Neural progenitor cell (in vitro differentiated cells): ENCODE measurements around the gene SLC15A3. TPM values are rescaled to one million over a fixed set of nuclear protein-coding genes. Genes with fewer than 3 reads are reported as not detected.
A peak's percentile ranks its signal among the peaks of the same experiment; 100 is the strongest.

Experiments used
- DNase-seq: peaks from one replicate; pipeline ENCODE4 v3.0.0-alpha.2; 2016; ENCODE audit warnings: low spot score
- H2AFZ ChIP-seq: fragments of 200-600 bp; sonication (generic); replicated peaks from 2 replicates; pipeline ENCODE4 v1.6.1; 2016; ENCODE audit warnings: antibody characterized with exemption
- H3F3A ChIP-seq: fragments of 200-600 bp; sonication (generic); 2 replicates; pipeline ENCODE4 v1.6.1; 2016; ENCODE audit warnings: antibody characterized with exemption, low read depth
- H3K27ac ChIP-seq: fragments of 200-600 bp; sonication (generic); 2 replicates; pipeline ENCODE4 v1.5.1; 2016; ENCODE audit warnings: mild to moderate bottlenecking
- H3K27me3 ChIP-seq: fragments of 200-600 bp; sonication (generic); 2 replicates; pipeline ENCODE4 v1.6.1; 2016; ENCODE audit warnings: mild to moderate bottlenecking, moderate library complexity
- H3K36me3 ChIP-seq: fragments of 200-600 bp; sonication (generic); 2 replicates; pipeline ENCODE4 v1.5.1; 2016
- H3K4me1 ChIP-seq: fragments of 200-600 bp; sonication (generic); 2 replicates; pipeline ENCODE4 v1.6.1; 2016; ENCODE audit warnings: mixed run types
- H3K4me2 ChIP-seq: fragments of 200-600 bp; sonication (generic); 2 replicates; pipeline ENCODE4 v1.6.1; 2016
- H3K4me3 ChIP-seq: fragments of 200-600 bp; sonication (generic); 2 replicates; pipeline ENCODE4 v1.5.1; 2016
- H3K79me2 ChIP-seq: fragments of 200-600 bp; sonication (generic); 2 replicates; pipeline ENCODE4 v1.6.1; 2016; ENCODE audit warnings: low read depth
- H3K9ac ChIP-seq: fragments of 200-600 bp; sonication (generic); 2 replicates; pipeline ENCODE4 v1.6.1; 2016
- H3K9me3 ChIP-seq: fragments of 200-600 bp; sonication (generic); 2 replicates; pipeline ENCODE4 v1.5.1; 2016; ENCODE audit warnings: low read depth
- H4K20me1 ChIP-seq: fragments of 200-600 bp; sonication (generic); 2 replicates; pipeline ENCODE4 v1.6.1; 2016; ENCODE audit warnings: low read depth
- H3K27ac Mint-ChIP-seq: 3 replicates; pipeline ENCODE4 v1.8.0; 2021; ENCODE audit warnings: mixed read lengths
- H3K27me3 Mint-ChIP-seq: 2 replicates; pipeline ENCODE4 v1.8.0; 2022; ENCODE audit warnings: low read depth, mild to moderate bottlenecking, inconsistent platforms, moderate library complexity, mixed read lengths; ENCODE audit not compliant: insufficient read depth
- H3K36me3 Mint-ChIP-seq: 3 replicates; pipeline ENCODE4 v1.8.0; 2021; ENCODE audit warnings: mixed read lengths
- H3K4me1 Mint-ChIP-seq: 3 replicates; pipeline ENCODE4 v1.8.0; 2021; ENCODE audit warnings: mixed read lengths
- H3K4me3 Mint-ChIP-seq: 3 replicates; pipeline ENCODE4 v1.8.0; 2021; ENCODE audit warnings: mild to moderate bottlenecking, moderate library complexity, mixed read lengths
- H3K9me3 Mint-ChIP-seq: 3 replicates; pipeline ENCODE4 v1.8.0; 2020; ENCODE audit warnings: mixed read lengths
- CTCF ChIP-seq: fragments of 200-600 bp; sonication (generic); IDR thresholded peaks from 2 replicates; pipeline ENCODE4 v1.5.1; 2017; ENCODE audit warnings: antibody characterized with exemption, mild to moderate bottlenecking
- EZH2 ChIP-seq: fragments of 200-600 bp; sonication (generic); IDR thresholded peaks from 2 replicates; pipeline ENCODE4 v1.6.1; 2017; ENCODE audit warnings: antibody characterized with exemption, mild to moderate bottlenecking, moderate library complexity
- EZH2phosphoT487 ChIP-seq: fragments of 200-600 bp; sonication (generic); IDR thresholded peaks from 2 replicates; pipeline ENCODE4 v1.6.1; 2017; ENCODE audit warnings: antibody characterized with exemption
- total RNA-seq: library from RNA; depleted of rRNA; stranded (reverse); fragments of >200 nt; gene quantifications from 2 replicates; pipeline ENCODE4 v1.2.3, GENCODE V29; 2015; ENCODE audit warnings: low replicate concordance

The SLC15A3 gene
- total RNA-seq, 1 donor from 2014 or later, result 1.4 TPM

GRCh38 chr11:60947700-60948099, 4.3 kb downstream of the SLC15A3 start:
- H4K20me1 ChIP-seq, result no peaks in the 10 kb centered on the region
- no peak overlapping the region for H2AFZ ChIP-seq
- Mint-ChIP-seq H3K27ac (no peak overlapping the region), H3K36me3 (no peaks in the 10 kb centered on the region), H3K9me3 (no peaks in the 10 kb centered on the region), H3K4me1 (peaks cover 37% of the 10 kb centered on the region), H3K27me3 (peaks cover 25% of the 10 kb centered on the region), H3K4me3 (no peak overlapping the region)
- TF ChIP-seq EZH2phosphoT487, result no peak
- TF ChIP-seq EZH2, result no peak
- no peak for TF ChIP-seq CTCF
- no peak overlapping the region for H3K4me3 ChIP-seq
- no peaks in the 10 kb centered on the region for H3K79me2 ChIP-seq
- DNase-seq, result no peak
- no peak overlapping the region for H3K27ac ChIP-seq
- H3K4me1 ChIP-seq, result peaks cover 22% of the 10 kb centered on the region
- H3K9me3 ChIP-seq, result no peaks in the 10 kb centered on the region
- H3K36me3 ChIP-seq, result no peaks in the 10 kb centered on the region
- no peak overlapping the region for H3K9ac ChIP-seq
- H3K4me2 ChIP-seq, result peak overlapping the region; percentile 22
- H3F3A ChIP-seq, result peaks cover 16% of the 10 kb centered on the region
- H3K27me3 ChIP-seq, result peaks cover 42% of the 10 kb centered on the region

DNA sequence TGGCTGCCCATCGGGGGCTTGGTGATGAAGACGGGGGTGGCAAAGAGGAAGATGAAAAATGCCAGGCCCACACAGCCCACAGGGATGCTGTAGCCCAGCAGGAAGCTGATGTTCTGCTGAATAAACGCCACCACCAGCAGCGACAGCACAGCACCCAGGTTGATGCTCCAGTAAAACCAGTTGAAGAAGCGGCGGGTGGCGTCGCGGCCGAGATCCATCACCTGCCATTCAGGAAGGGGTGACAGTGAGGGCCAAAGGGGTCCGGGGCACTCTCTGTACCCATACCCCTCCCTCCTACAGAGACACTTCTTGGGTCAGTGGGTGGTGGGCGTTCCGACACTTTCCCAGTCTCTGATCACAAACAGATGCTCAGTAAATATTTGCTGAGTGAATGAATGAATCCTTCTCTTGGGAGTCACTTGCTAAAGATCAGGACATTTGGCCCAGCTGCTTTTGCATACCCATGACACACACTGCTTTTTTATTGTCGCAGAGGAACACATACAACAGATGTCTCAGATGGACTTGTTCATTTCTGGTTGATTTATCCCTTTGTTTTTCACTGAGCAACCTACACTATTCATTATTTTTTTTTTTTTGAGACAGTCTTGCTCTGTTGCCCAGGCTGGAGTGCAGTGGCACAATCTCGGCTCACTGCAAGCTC, 5.2 kb downstream of the SLC15A3 start:
- H3K27me3 Mint-ChIP-seq, result peaks cover 20% of the 10 kb centered on the region
- no peak for DNase-seq

DNA sequence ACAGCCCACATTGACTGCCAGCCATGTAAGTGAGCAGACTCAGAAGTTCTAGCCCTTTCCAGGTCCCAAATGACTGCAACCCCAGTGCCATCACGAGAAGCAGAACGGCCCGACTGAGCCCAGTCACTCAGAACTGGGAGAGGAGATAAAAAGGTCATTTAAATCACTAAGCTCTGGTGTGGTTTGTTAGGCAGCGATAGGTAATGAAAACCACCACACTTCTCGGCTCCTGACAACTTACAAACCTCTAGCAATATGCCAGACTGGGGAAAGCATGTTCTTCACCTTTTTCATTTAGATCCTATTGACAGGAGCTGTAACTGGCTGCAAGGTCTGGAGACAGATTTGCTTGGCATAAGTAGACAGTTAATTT, 6.7 kb downstream of the SLC15A3 start:
- Mint-ChIP-seq H3K36me3 (no peaks in the 10 kb centered on the region), H3K4me1 (peaks cover 28% of the 10 kb centered on the region), H3K27ac (no peak overlapping the region), H3K27me3 (peaks cover 13% of the 10 kb centered on the region), H3K4me3 (no peak overlapping the region), H3K9me3 (no peaks in the 10 kb centered on the region)
- H3F3A ChIP-seq, result peaks cover 5% of the 10 kb centered on the region
- no peak overlapping the region for H2AFZ ChIP-seq
- TF ChIP-seq CTCF (no peak), EZH2 (no peak), EZH2phosphoT487 (no peak)
- H3K9me3 ChIP-seq, result no peaks in the 10 kb centered on the region
- no peak for DNase-seq
- H3K4me1 ChIP-seq, result peaks cover 13% of the 10 kb centered on the region
- H3K9ac ChIP-seq, result no peak overlapping the region
- no peak overlapping the region for H3K27ac ChIP-seq
- H3K79me2 ChIP-seq, result no peaks in the 10 kb centered on the region
- no peaks in the 10 kb centered on the region for H4K20me1 ChIP-seq
- H3K27me3 ChIP-seq, result peaks cover 17% of the 10 kb centered on the region
- H3K36me3 ChIP-seq, result no peaks in the 10 kb centered on the region
- no peak overlapping the region for H3K4me2 ChIP-seq
- no peak overlapping the region for H3K4me3 ChIP-seq

More for the DNA sequence above, 5.2 kb downstream of the SLC15A3 start:
- H3K4me1 ChIP-seq, result peaks cover 14% of the 10 kb centered on the region
- no peak overlapping the region for H3K27ac ChIP-seq
- H2AFZ ChIP-seq, result no peak overlapping the region
- Mint-ChIP-seq H3K27ac (peak overlapping the region; percentile 42), H3K36me3 (no peaks in the 10 kb centered on the region), H3K9me3 (no peaks in the 10 kb centered on the region), H3K4me3 (peak overlapping the region; percentile 27), H3K4me1 (peaks cover 30% of the 10 kb centered on the region)
- no peaks in the 10 kb centered on the region for H4K20me1 ChIP-seq
- H3K9ac ChIP-seq, result no peak overlapping the region
- no peaks in the 10 kb centered on the region for H3K79me2 ChIP-seq
- no peak overlapping the region for H3K4me3 ChIP-seq
- peaks cover 32% of the 10 kb centered on the region for H3K27me3 ChIP-seq
- H3F3A ChIP-seq, result peaks cover 10% of the 10 kb centered on the region
- no peaks in the 10 kb centered on the region for H3K36me3 ChIP-seq
- no peaks in the 10 kb centered on the region for H3K9me3 ChIP-seq
- no peak overlapping the region for H3K4me2 ChIP-seq
- no peak for TF ChIP-seq EZH2
- no peak for TF ChIP-seq EZH2phosphoT487
- no peak for TF ChIP-seq CTCF
